Adrenal gland (tissue), 19 donors: ENCODE measurements around the gene REP15. TPM values are rescaled to one million over a fixed set of nuclear protein-coding genes. Genes with fewer than 3 reads are reported as not detected.

Source experiments
- DNase-seq, 7 donors: peaks; one replicate each; pipeline ENCODE4 v3.0.0-alpha.2; 2019 to 2020
- H3K27ac ChIP-seq, 5 donors: fragments of 200-600 bp; sonication (generic) in 4 of 5; 1 replicate in 3 of 5; 2 replicates in 2 of 5; pipeline versions ENCODE4 v1.5.1 to v1.8.0; 2016 to 2020; ENCODE audit warnings: mild to moderate bottlenecking in 1 of 5
- H3K27me3 ChIP-seq: fragments of 200-600 bp; 2 replicates; pipeline ENCODE4 v1.8.0; 2021
- H3K36me3 ChIP-seq, 2 donors: fragments of 200-600 bp; replicated peaks in 1 of 2; 1 replicate in 1 of 2; 2 replicates in 1 of 2; pipeline versions ENCODE4 v1.5.1 to v1.8.0; 2018 to 2022
- H3K4me1 ChIP-seq, 2 donors: fragments of 200-600 bp; replicated peaks in 1 of 2; 1 replicate in 1 of 2; 2 replicates in 1 of 2; pipeline versions ENCODE4 v1.5.1 to v1.8.0; 2018 to 2021
- H3K4me3 ChIP-seq, 4 donors: fragments of 200-600 bp; sonication (generic) in 3 of 4; one replicate each; pipeline ENCODE4 v1.5.1; 2016 to 2018
- H3K9me3 ChIP-seq, 3 donors: fragments of 200-600 bp; sonication (generic) in 1 of 3; replicated peaks in 1 of 3; 1 replicate in 2 of 3; 2 replicates in 1 of 3; pipeline versions ENCODE4 v1.5.1 to v1.8.0; 2016 to 2021
- CTCF ChIP-seq, 6 experiments: fragments of 450-650 bp in 4 of 6; fragments of 200-600 bp in 2 of 6; sonication (generic) in 1 of 6; IDR thresholded peaks; 1 replicate in 5 of 6; 2 replicates in 1 of 6; pipeline versions ENCODE4 v1.5.1 to v1.8.0; 2016 to 2021; ENCODE audit warnings: antibody characterized with exemption in 6 of 6, mild to moderate bottlenecking in 2 of 6, moderate library complexity in 1 of 6
- POLR2A ChIP-seq, 2 donors: fragments of 450-650 bp; IDR thresholded peaks; one replicate each; pipeline ENCODE4 v1.6.1; 2017; ENCODE audit warnings: antibody characterized with exemption in 2 of 2, mild to moderate bottlenecking in 2 of 2, moderate library complexity in 1 of 2
- WGBS, 4 donors: extraction: QIAGEN DNeasy Blood & Tissue Kit in 2 of 4; methylation state at CpG; one replicate each; pipeline versions ENCODE4 v1.1.5 to v1.1.7; 2013 to 2017; 5-methylcytosine and 5-hydroxymethylcytosine counted together
- intact Hi-C, 2 donors: fragments of 100-400 bp; cut with DNase I; formaldehyde crosslinking; loops; one replicate each; pipeline versions ENCODE4 v1.14.1 to v1.15.0; 2022 to 2023
- long read RNA-seq, 10 donors: library from polyadenylated mRNA in 3 of 10; unstranded in 2 of 10; stranded (forward) in 1 of 10; transcript quantifications; one replicate each; pipeline ENCODE4 v2.0.0 and lab custom pipeline, GENCODE V29; 2021 to 2026
- polyA plus RNA-seq, 3 donors: library from polyadenylated mRNA; stranded (reverse); fragments of 200-250 nt in 2 of 3; fragments of 350-450 nt in 1 of 3; fragmentation: Illumina TruSeq in 1 of 3; extraction: RNeasy Lipid Tissue Mini Kit (QIAGEN cat#74804) in 1 of 3; gene quantifications; one replicate each; pipeline ENCODE4 v1.2.3, GENCODE V29; 2013 to 2014
- total RNA-seq, 9 donors: library from RNA; depleted of rRNA in 4 of 9; stranded (reverse); fragments of >200 nt in 4 of 9; fragments of 120-200 nt in 1 of 9; fragmentation: NEBNext Ultra II Directional in 1 of 9; extraction: Animal tissue kit (Norgen Biotek cat#: 25700) in 1 of 9; gene quantifications; one replicate each; pipeline versions ENCODE4 v1.1.0 to v1.2.4, GENCODE V29; 2013 to 2023
- donor health status: healthy with polysubstance abuse.
- donor health status: Bipolar disorder and iron deficiency.
- donor health status: DM: yes; HTN: yes; CAD: no.
- donor health status: DM: no; HTN: no; CAD: no.
- donor health status: DM: no; HTN: no; CAD: no.
- donor health status: DM: yes; HTN: yes; CAD: no.

REP15 gene
- total RNA-seq (1 to 10 TPM in 6 of 9 donors, under 1 TPM in 1, not detected in 2; 0.91 to 3.1 (median 1.8) TPM), polyA plus RNA-seq (1 to 10 TPM; 1.3 to 5.2 (median 2.7) TPM)
- long read RNA-seq, donor 1 = 0 reads
- long read RNA-seq, donor 2 = 0 reads
- long read RNA-seq, donor 3, partial matches to known transcripts = 0 of 3 reads
- long read RNA-seq, donor 3, other reads (novel, unspliced or antisense) = 0 of 3 reads
- long read RNA-seq, donor 4 = 0 reads
- long read RNA-seq, donor 5, partial matches to known transcripts = 0 of 1 reads
- long read RNA-seq, donor 5, other reads (novel, unspliced or antisense) = 0 of 1 reads
- long read RNA-seq, donor 6 = 0 reads
- long read RNA-seq, donor 7 = 0 reads
- long read RNA-seq, donor 8, partial matches to known transcripts = 0 of 1 reads
- long read RNA-seq, donor 8, other reads (novel, unspliced or antisense) = 0 of 1 reads
- long read RNA-seq, donor 9 = 0 reads
- long read RNA-seq, donor 10, partial matches to known transcripts = 0 of 1 reads
- long read RNA-seq, donor 10, other reads (novel, unspliced or antisense) = 0 of 1 reads

GRCh38 chr12:27696293-27696652 is at the start of gene REP15:
REP15 (plus strand) TSS chr12:27696447; CDS start chr12:27696563, 116 bp downstream.
- Histone ChIP-seq H3K4me3 (no peak within 1 kb of the TSS), H3K27me3 (no peaks in the 10 kb centered on the region), H3K4me1 (no peaks in the 10 kb centered on the region), H3K9me3 (no peaks in the 10 kb centered on the region), H3K27ac (no peak within 1 kb of the TSS), H3K36me3 (peaks cover 0 to 39% of the 10 kb centered on the region in 2 donors)
- intact Hi-C loops = no loop called here
- TF ChIP-seq POLR2A (IDR thresholded peaks at IDR 0.05) (no peak), CTCF (IDR thresholded peaks at IDR 0.05) (no peak)
- DNase-seq = no peak
- WGBS, 4 donors = 86 to 92% (median 89%) methylated on average over 5 of the region's 5 CpGs

GRCh38 chr12:27650011-27650410 is 46.2 kb upstream of the REP15 start:
- intact Hi-C loops = loop anchor here (10.0 kb wide), 2 partner anchors 215 to 225 kb away; no protein-coding TSS in a partner anchor
- H3K4me3 ChIP-seq = no peak overlapping the region
- no peak overlapping the region for H3K27ac ChIP-seq
- DNase-seq = no peak
- WGBS, 4 donors = 92 to 96% (median 93%) methylated on average over 1 of the region's 1 CpG
- no peaks in the 10 kb centered on the region for H3K27me3 ChIP-seq
- H3K4me1 ChIP-seq = no peaks in the 10 kb centered on the region
- no peaks in the 10 kb centered on the region for H3K36me3 ChIP-seq
- no peaks in the 10 kb centered on the region for H3K9me3 ChIP-seq
- TF ChIP-seq POLR2A (IDR thresholded peaks at IDR 0.05) (no peak), CTCF (IDR thresholded peaks at IDR 0.05) (no peak)

- 91 to 100% (median 94%) methylated on average over 1 of the region's 1 CpG for WGBS, 4 donors
These were observed 45.0 kb upstream of the REP15 start for GRCh38 chr12:27651201-27651600.

More at GRCh38 chr12:27651201-27651600, 45.0 kb upstream of the REP15 start:
- Histone ChIP-seq H3K9me3 (no peaks in the 10 kb centered on the region), H3K4me3 (no peak overlapping the region), H3K36me3 (no peaks in the 10 kb centered on the region), H3K4me1 (no peaks in the 10 kb centered on the region), H3K27me3 (no peaks in the 10 kb centered on the region), H3K27ac (no peak overlapping the region)
- no peak for DNase-seq
- no peak for TF ChIP-seq CTCF (IDR thresholded peaks at IDR 0.05)
- TF ChIP-seq POLR2A (IDR thresholded peaks at IDR 0.05) = no peak
- intact Hi-C loops = loop anchor here (10.0 kb wide), 2 partner anchors 216 to 226 kb away; no protein-coding TSS in a partner anchor
